ENCODE measurements around the gene ZNF577. TPM values are rescaled to one million over a fixed set of nuclear protein-coding genes. Genes with fewer than 3 reads are reported as not detected.
A peak's percentile ranks its signal among the peaks of the same experiment; 100 is the strongest.
"Not testable (repeated sequence)": the region's sequence is repeated elsewhere in the genome, so short reads cannot be mapped to it uniquely, and the experiment has no call there.

ZNF577 gene
- total RNA-seq, 2 donors from 2014 or later: 5.5 to 7.4 TPM

- intact Hi-C loops (cut with DNase I): loop anchor here (5.0 to 10.0 kb wide), 3 partner anchors 39 to 81 kb away; partner anchors contain the start of genes ZNF350, ZNF577 and ZNF615
- Histone ChIP-seq H3K36me3 (no peaks in the 10 kb centered on the region), H3K27ac (peak overlapping the region; percentile 73), H3K9me3 (peaks cover 11% of the 10 kb centered on the region), H3K4me1 (peaks cover 6% of the 10 kb centered on the region), H3K9ac (ENCODE audit: low read depth in 2 of 2, low read length in 2 of 2) (peak overlapping the region; percentile 85 to 86), H3K4me3 (peak overlapping the region; percentile 80), H3K27me3 (no peaks in the 10 kb centered on the region)
- TF ChIP-seq CTCF (IDR thresholded peaks at IDR 0.05): no peak
- no peak for DNase-seq
These were observed 38.7 kb upstream of the ZNF577 start for GRCh38 chr19:51926426-51926783.

DNA sequence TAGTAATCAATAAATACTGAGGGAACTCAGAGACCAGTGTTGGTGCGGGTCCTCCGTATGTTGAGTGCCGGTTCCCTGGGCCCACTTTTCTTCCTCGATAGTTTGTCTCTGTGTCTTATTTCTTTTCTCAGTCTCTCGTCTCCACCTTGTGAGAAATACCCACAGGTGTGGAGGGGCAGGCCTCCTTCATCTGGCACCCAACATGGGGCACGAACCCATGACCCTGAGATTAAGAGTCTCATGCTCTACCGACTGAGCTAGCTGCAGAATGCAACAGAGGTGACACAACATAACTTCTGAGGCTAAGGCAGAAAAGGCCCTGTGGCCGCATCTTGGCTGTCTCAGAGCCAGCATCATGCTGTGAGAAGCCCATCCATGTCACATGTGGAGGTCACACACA, 34.2 kb upstream of the ZNF577 start:
- Histone ChIP-seq H3K9me3 (peaks cover 11% of the 10 kb centered on the region), H3K27me3 (no peaks in the 10 kb centered on the region), H3K4me3 (no peak overlapping the region), H3K27ac (no peak overlapping the region), H3K9ac (ENCODE audit: low read depth in 2 of 2, low read length in 2 of 2) (no peak overlapping the region), H3K4me1 (no peaks in the 10 kb centered on the region), H3K36me3 (no peaks in the 10 kb centered on the region)
- no peak for TF ChIP-seq CTCF (IDR thresholded peaks at IDR 0.05)
- no peak for DNase-seq
- intact Hi-C loops (cut with DNase I): loop anchor here (10.0 kb wide), 1 partner anchor 63 kb away; the partner anchor contains the start of gene ZNF350

DNA sequence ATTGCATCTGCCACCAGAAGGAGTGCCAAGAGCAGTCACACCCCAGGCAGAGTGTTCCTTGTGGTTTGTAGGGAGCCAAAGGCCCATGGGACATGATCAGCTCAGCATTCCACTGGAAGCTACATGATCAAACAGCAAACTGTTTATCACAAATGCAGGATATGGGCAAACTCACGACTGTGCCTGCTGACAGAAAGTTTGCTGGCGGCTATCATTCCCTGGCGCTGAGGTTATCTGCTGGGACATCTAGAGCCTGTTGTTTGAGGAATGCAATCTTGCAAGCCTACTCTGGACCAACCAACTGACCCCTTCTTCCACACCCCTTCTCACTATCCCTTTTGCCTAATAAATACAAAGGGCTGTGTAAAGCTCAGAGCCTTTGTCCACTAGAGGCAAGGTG, 31.9 kb upstream of the ZNF577 start:
- intact Hi-C loops (cut with DNase I): loop anchor here (10.0 kb wide), 1 partner anchor 65 kb away; the partner anchor contains the start of gene ZNF350
- H3K4me1 ChIP-seq: no peaks in the 10 kb centered on the region
- no peaks in the 10 kb centered on the region for H3K27me3 ChIP-seq
- no peak for TF ChIP-seq CTCF (IDR thresholded peaks at IDR 0.05)
- H3K4me3 ChIP-seq: no peak overlapping the region
- no peak overlapping the region for H3K27ac ChIP-seq
- H3K9ac ChIP-seq (ENCODE audit: low read depth in 2 of 2, low read length in 2 of 2): no peak overlapping the region
- peaks cover 11% of the 10 kb centered on the region for H3K9me3 ChIP-seq
- DNase-seq: no peak
- H3K36me3 ChIP-seq: no peaks in the 10 kb centered on the region

- Histone ChIP-seq H3K27me3 (no peaks in the 10 kb centered on the region), H3K27ac (no peak overlapping the region), H3K9ac (ENCODE audit: low read depth in 2 of 2, low read length in 2 of 2) (no peak overlapping the region), H3K36me3 (no peaks in the 10 kb centered on the region), H3K4me1 (no peaks in the 10 kb centered on the region), H3K4me3 (no peak overlapping the region), H3K9me3 (no peaks in the 10 kb centered on the region)
- DNase-seq: no peak
- no peak for TF ChIP-seq CTCF (IDR thresholded peaks at IDR 0.05)
- intact Hi-C loops (cut with DNase I): no loop called here
These were observed 28.4 kb upstream of the ZNF577 start for GRCh38 chr19:51916167-51916566.

GRCh38 chr19:51915324-51915867, 27.6 kb upstream of the ZNF577 start:
- Histone ChIP-seq H3K27me3 (no peaks in the 10 kb centered on the region), H3K9me3 (no peaks in the 10 kb centered on the region), H3K4me1 (no peaks in the 10 kb centered on the region), H3K4me3 (no peak overlapping the region), H3K27ac (no peak overlapping the region), H3K36me3 (no peaks in the 10 kb centered on the region), H3K9ac (ENCODE audit: low read depth in 2 of 2, low read length in 2 of 2) (no peak overlapping the region)
- intact Hi-C loops (cut with DNase I): no loop called here
- no peak for DNase-seq
- TF ChIP-seq CTCF (IDR thresholded peaks at IDR 0.05): no peak

DNA sequence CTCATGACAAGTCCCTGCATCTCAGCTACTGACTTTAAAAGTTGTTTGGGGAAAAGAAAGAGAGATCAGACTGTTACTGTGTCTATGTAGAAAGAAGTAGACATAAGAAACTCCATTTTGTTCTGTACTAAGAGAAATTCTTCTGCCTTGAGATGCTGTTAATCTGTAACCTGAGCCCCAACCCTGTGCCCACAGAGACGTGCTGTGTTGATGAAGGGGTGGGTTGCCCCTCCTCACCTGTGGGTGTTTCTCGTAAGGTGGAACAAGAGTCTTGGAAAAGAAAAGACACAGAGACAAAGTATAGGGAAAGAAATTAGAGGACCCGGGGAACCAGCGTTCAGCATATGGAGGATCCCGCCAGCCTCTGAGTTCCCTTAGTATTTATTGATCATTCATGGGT, 20.2 kb upstream of the ZNF577 start:
- H3K27me3 ChIP-seq; H3K27ac ChIP-seq; DNase-seq; H3K9ac ChIP-seq (ENCODE audit: low read depth in 2 of 2, low read length in 2 of 2); H3K4me3 ChIP-seq; intact Hi-C loops (cut with DNase I); H3K4me1 ChIP-seq; H3K36me3 ChIP-seq; H3K9me3 ChIP-seq: not testable (repeated sequence)

- H3K27me3 ChIP-seq; H3K9ac ChIP-seq (ENCODE audit: low read depth in 2 of 2, low read length in 2 of 2); H3K27ac ChIP-seq; H3K4me1 ChIP-seq; H3K36me3 ChIP-seq; intact Hi-C loops (cut with DNase I); DNase-seq; H3K4me3 ChIP-seq; H3K9me3 ChIP-seq: not testable (repeated sequence)
These were observed 18.4 kb upstream of the ZNF577 start for GRCh38 chr19:51906108-51906507.

DNA sequence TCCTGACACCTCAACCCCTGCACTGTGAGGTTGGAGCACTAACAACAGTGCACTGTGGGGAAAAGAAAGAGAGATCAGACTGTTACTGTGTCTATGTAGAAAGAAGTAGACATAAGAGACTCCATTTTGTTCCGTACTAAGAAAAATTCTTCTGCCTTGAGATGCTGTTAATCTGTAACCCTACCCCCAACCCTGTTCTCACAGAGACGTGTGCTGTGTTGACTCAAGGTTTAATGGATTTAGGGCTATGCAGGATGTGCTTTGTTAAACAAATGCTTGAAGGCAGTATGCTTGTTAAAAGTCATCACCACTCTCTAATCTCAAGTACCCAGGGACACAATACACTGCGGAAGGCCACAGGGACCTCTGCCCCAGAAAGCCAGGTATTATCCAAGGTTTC, 17.9 kb upstream of the ZNF577 start:
- H3K36me3 ChIP-seq; DNase-seq; H3K9me3 ChIP-seq; intact Hi-C loops (cut with DNase I); H3K4me3 ChIP-seq; H3K4me1 ChIP-seq; H3K27me3 ChIP-seq; H3K9ac ChIP-seq (ENCODE audit: low read depth in 2 of 2, low read length in 2 of 2); H3K27ac ChIP-seq: not testable (repeated sequence)
